GF-D8 (cell line): ENCODE measurements around the gene PLEKHH1.
"Not testable (repeated sequence)": the region's sequence is repeated elsewhere in the genome, so short reads cannot be mapped to it uniquely, and the experiment has no call there.

Experiments
- DNase-seq: peaks from one replicate; lab custom pipeline; 2025; lab: John Stamatoyannopoulos, UW

Gene PLEKHH1

DNA sequence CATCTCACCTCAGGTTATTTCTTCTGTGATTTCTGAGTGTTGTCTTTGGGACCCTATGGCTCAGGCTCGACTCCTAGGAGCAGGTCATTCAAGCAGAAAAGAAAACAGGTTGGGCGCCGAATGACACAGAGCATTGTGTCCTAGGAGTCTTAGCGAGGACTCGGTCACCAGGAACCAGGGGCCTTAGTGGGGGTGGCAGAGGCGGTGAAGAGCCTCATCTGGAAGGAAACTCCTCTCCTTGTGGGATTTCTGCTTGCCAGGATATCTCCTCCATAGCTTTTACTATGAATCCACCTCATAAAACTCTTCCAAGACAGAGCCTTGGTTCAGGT is 630 bp downstream of the PLEKHH1 start:
- no peak for DNase-seq

DNA sequence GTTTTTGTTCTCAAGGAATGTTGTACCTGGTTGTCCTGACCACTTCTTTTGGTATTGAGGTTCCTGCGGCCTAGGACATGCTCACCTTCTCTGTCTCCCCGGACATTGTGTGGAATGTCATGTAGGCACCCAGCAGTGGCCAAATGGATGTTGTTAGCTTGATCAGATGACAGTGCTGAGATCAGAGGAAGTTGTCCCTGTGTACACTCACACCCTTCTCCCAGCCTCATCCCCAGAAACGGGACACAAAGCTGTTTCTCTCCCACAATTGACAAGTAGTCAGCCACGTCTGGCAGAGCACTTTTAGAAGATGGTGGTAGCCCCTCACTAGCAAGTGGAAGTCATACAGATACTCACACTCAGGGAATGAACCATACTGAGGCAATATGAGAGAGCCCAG is 3.0 kb downstream of the PLEKHH1 start:
- no peak for DNase-seq

DNA sequence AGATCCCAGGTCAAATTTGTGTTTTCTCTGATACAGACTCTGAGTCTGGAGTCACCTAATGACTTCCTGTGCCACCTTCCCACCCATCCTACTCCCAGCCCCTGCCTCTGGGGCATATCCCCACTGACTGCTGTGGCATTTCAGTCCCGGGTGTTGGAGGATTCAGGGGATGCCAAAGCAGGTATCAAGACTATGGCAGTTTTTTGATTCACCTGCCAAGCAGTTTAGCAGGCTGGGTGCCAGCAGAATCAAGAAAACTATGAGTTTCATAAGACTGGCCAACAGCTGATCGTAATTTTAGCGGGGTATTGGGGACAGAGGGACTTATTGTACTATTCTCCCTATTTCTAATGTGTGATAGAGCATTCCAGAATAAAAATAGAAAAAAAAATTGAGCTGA is 4.6 kb downstream of the PLEKHH1 start:
- DNase-seq, result no peak

DNA sequence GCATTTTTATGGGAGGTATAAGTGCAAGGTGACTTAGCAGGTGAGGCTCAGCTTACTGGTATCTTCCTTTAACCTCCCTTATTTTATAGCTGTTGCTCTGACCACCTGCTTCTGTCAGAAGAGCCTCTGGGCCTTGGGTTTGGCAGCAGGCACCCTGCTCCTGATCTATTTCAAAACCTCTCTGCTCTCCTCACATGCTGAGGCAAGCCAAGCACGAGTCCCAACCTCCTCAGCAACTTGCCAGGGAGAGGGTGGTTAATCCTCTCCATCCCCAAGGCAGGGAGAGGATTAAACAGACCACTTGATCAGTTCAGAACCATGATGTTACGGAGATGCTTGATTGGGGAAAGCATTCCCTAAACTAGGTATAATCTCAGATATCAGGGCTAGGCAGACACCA is 5.4 kb downstream of the PLEKHH1 start:
- no peak for DNase-seq

DNA sequence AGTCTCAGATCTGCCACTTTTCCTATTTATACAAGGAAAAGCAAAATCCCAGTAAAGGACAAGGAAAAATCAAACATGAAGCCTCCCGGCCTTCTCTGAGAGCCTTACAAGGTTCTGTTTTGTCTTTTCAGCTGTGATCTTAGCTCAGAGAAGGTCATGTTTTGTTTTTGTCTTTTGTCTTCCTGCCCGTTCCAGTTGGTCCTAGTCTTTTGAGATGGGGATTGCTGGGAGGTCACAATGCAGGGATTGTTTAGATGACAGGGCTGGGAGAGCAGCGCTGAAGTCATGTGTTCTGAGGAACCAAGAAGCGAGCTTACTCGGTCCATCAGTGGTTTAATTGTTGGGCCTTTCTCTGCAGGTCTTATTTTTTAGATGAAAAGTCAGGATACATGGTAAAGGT is 6.0 kb downstream of the PLEKHH1 start:
- DNase-seq, result no peak

DNA sequence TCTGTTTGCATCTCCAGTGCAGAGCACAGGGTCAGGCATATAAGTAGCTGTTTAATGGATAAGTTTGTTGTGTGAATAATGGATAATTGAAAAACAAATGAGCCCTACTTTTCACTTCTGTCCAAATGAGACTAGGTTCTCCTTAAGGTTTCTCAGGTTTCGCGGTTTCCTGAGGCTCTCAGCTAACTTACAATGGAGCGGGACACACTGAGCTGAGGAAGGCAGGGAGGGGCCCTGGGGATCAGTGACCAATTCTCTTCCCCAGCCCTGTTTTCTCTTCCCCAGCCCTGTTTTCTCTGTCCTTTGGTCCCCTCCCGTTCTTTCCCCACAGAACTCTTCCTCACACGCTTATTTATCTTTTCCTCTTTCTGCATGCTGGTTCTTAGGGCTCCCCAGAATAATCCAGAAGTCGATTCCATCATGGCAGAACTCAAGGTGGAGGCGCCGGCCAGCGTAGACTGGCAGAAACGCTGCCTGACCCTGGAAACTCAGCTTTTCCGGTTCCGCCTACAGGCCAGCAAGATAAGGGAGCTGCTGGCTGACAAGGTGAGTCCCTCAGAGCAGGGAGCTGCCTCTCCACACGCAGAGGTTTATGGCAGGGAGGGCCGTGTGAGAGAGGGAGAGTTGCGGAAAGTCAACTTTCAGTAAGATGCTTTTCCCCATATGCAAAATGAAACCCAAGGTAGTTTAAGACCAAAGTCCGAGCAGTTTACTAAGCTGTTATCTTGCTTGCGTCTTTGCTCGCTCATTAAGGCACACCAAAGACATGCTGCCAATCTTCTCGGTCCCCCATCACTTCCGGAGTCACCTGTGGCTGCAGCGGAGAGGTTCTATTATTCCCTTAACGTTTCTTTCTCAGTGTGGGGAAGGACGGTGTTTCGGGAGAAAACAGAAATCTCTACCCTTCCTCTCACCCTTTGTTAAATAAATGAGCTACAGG is 8.6 kb downstream of the PLEKHH1 start:
- no peak for DNase-seq

DNA sequence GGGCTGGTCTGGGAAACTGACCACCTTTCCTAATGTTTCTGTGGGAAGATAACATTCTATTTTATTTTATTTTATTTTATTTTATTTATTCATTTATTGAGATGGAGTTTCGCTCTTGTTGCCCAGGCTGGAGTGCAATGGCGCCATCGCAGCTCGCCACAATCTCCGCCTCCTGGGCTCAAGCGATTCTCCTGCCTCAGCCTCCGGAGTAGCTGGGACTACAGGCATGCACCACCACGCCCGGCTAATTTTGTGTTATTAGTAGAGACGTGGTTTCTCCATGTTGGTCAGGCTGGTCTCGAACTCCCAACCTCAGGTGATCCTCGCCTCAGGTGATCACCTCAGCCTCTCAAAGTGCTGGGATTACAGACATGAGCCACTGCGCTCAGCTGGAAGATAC is 9.5 kb downstream of the PLEKHH1 start:
- not testable (repeated sequence) for DNase-seq

DNA sequence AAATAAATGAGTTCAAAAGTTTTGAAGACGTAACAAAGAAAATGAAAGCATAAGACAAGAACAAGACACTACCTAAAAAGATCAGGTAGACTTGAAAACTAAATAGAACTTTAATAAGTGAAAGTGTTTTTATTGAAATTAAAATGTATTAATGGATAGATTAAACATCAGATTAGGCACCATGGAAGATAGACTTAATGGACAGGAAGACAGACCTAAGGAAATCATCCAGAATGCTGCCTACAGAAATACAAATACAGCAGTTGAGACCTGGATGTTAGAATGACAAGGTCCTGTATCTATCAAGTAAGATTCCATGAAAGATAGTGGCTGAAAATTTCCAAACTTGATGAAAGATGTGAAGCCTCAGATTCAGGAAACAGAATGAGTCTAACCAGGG is 11.5 kb downstream of the PLEKHH1 start:
- DNase-seq, result no peak

DNA sequence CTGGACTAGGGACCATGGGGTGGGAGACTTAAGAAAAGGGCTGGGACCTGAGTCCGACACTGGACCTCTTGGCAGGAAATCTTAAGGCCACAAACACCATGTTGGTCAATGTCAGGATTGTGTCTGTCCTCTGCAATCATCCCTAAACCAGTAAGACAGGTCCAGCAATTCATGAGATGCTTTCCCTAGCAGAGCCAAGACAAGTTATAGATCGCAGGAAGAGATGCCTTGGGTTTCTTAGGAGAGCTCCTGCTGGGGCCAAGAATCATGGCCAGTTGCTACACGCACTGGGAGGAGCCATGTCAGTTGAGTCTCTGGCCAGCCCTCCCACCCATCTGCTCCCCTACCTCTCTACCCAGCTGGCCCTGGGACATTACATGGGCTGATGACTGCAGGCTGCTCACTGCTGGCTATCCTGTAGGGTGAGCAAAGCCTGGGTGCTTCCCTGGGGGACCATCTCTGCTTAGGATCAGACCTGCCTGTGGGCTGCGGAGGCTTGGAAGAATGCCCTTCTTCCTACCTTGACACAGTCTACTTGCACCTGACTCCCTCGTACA is 14.2 kb downstream of the PLEKHH1 start:
- no peak for DNase-seq

DNA sequence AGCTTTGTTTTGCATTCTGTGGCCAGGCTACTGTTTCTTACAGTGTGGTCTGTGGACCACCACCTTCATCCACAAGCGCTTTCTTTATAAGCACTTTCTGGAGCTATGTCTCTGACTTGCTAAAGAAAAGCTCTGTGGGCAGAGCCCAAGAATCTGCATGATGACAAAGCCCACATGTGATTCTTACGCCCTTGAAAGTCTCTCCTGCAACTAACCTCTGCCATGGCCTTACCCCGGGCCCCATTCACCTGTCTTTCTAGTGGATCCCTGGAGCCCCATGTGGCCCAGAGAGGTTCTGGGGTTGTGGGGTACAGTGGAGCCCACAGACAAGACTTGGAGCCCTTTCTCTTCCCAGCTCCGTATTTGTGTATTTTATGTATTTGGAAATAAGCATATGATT is 16.6 kb downstream of the PLEKHH1 start:
- no peak for DNase-seq

DNA sequence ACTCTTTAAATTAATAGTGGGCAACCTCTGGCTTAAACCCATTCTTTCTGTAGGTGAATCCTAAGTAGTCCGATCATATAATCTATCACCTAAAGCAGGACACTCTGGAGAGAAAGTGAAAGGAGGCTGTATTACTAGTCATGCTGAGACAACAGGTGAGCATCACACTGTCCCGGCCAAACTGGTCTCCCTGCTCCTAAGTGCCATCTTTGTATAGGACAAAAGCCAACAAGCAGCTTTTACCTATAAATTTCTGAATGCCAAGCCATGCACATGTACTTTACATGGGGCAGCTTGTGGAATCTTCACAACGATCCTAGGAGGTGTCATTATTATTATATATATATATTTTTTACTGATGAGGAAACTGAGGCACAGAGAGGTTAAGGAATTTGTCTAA is 18.0 kb downstream of the PLEKHH1 start:
- DNase-seq, result no peak

DNA sequence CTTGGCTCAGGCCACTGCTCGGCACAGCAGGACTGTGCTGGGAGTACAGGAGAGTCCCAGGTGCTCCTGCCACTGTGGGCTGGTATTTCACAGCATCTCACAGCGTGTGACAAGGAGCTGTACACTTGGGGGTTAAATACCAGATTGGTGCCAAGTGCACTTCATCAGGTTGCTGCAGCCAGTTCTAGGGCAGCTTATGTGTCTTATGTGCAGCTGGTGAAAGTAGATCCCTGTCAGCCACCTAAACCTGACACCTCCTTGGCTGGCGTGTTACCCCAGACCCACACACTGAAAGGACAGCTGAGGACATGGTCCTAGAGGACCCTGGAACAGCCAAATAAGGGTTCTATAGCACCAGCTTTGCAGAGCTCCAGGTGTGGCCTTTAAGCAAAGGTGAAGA is 18.9 kb downstream of the PLEKHH1 start:
- no peak for DNase-seq

DNA sequence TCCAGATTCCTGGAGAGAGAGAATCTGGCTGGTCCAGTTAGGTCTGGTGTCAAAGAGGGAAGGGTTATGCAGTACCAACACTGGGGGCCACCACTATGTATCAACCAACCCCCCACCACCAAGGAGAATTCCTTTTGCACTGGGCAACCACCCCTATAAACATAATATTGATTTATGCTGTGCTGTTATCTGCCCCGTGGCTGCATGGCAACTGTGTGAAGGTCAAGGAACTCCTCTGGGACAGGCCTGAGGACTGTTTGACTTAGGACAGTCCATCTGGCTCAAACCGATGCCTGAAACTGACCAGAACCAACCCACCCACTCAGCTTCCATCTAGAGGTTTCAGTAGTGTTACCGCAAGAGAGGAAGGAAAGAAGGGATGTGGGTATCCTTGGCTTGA is 20.5 kb downstream of the PLEKHH1 start:
- DNase-seq, result no peak

DNA sequence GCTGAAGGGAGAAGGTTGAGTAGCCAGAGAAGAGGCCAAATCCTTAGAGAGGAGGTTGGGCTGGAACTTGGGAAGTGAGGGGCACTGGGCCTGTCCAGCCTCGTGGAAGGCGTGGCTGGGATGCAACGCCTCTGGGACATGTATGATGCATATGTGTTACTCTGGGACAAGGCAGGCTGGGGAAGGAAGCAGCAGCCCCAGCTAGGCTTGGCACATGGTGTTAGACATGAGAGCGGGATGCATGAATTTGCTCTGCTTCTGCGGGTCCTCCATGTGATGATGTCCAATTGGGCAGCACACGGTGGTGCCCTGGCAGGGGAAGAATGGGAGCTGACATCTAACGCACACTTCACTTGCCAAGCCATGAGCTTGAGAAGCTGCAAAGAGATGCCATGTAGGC is 21.3 kb downstream of the PLEKHH1 start:
- DNase-seq, result no peak

DNA sequence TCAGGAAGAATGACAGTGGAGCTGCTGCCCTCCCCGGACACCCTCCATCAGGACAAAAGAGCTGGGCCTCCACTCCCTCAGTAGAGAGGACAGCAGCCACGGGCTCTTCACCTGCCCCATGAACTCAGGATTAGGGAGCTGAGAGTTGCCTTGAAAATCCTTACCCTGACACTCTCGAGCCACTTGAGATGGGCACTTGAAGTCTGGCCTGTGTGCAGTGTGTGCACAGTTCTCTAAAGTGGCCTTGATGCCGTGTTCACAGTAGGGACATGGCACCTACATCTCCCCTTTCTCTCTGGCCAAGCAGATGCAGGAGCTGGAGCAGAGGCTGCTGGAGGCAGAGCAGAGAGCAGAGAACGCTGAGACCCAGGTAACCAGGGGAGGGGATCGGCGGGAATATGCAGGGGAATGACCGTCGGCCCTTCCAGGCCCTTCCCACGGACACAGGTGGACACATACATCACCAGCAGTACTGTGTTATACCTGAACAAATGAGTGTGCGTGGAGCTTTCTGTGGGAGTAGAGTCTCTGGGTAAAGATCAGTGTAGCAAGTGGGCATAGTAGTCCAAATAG is 22.5 kb downstream of the PLEKHH1 start:
- DNase-seq, result no peak

DNA sequence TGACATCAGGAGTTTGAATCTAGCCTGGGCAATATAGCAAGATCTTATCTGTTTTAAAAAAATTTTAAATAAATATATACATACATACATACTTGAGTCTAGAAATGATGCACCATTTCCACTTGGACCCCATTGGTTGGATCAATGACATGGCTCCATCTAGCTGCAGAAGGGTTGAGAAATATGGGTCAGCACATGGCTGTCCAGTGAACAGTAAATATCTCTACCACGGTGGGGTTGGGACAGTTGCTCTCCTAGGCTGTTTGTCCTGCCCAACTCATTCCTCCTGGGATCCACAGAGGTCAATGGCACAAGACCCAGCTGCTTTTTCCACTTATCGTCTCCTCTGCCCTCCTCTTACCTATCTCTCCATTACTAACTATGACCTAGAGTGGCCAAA is 23.6 kb downstream of the PLEKHH1 start:
- DNase-seq, result no peak

DNA sequence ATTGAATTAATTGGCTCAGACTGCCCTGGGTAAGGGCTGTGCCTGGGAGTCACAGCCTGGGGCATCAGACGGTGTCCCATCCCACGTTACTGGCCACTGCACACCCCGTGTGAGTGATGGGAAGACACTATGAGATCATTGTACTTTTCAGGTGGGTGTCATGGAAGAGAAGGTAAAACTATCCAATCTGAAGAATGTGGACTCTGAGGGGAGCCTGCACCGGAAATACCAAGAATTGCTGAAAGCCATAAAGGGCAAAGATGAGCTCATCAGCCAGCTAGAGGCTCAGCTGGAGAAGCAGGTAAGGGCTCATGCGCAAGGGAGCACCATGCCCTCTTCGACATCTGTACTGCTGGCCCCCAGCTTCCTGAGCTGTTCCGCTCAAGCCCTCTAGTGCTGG is 24.0 kb downstream of the PLEKHH1 start:
- DNase-seq, result no peak

DNA sequence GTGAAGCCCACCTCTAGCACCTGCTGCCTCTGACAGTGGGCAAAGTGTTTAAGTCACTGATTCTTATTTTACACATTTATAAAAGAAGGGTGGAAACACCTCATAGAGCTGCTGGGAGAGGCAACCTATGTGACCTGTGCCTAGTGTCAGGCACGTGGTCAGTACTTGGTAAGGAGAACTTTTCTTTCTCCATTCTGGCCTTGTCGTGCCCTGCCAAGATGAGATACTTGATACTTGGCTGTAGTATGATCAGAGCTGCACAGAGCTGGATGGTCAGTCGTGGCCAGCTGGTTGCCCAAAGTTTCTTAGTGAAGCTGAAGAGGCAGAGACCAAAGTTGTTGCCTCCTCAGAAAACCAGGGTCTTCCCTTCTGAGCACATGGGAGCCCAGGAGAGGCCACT is 24.6 kb downstream of the PLEKHH1 start:
- no peak for DNase-seq

DNA sequence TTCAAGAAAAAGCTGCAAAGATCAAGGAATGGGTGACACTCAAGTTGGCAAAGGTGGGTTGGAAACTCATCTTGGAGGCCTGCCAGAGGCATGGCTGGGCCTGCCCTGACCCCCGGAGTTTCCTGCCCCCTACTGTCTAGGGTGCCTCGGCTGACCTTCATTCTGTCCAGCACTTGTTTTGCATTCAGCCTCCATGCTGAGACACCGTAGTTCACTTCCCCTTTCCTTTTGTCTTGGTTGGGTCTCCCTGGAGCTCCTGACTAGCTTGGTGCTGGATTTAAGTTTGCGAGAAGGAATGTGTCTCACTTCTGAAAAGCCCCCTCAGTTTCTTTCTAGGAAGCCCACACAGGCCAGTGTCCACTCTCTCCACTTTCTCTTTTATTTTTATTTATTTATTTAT is 26.5 kb downstream of the PLEKHH1 start:
- no peak for DNase-seq

DNA sequence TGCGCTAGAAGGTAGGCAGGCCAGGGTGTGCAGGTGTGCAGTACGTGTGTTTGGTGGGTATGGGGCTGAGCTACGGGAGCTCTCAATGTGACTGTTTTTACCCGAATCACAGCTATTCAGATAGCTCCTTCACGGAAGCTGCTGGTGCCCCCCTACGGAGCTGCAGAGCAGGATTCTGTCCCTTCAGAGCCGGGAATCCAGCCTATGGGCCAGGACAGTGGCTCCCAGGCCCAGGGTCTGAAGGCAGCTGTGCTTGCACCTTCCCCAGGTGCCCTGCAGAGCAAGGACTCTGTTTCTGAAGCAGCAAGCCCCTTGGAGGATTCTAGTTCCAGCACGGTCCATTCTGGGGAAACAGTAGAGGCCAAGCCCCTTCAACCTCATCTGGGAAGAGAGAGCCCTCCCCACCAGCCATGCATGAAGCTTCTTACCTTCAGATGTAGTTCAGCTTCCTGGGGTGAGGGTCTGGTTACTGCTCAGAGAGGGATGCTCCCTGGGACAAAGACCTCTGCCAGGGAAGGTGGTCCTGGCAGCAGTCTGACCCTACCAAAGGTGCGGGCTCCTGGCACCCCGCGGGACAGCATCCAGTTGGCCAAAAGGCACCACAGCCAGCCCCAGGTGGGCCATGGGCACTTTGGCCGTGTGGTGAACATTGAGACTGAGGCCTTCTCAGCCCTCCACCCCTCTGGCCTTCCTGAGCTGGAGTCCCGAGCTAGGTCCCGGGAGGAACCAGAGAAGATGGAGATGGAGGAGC is 29.1 kb downstream of the PLEKHH1 start:
- no peak for DNase-seq

DNA sequence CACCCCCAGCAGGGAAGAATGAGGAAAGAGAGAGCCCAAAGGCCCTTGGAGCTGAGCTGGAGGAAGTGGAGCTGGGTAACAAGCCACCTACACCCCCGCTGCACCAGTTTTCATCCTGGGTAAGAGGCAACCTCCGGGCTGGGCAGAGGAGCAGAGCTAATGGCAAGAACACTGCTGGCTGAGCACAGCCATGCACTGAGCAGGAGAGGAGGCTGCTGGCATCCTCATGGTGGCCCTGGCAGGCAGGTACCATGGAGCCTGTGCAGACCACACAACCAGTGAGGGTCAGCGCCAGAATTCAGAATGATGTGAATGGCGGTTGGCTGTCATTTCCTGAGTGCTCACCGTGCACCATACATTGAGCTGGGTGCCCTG is 29.7 kb downstream of the PLEKHH1 start:
- DNase-seq, result no peak

DNA sequence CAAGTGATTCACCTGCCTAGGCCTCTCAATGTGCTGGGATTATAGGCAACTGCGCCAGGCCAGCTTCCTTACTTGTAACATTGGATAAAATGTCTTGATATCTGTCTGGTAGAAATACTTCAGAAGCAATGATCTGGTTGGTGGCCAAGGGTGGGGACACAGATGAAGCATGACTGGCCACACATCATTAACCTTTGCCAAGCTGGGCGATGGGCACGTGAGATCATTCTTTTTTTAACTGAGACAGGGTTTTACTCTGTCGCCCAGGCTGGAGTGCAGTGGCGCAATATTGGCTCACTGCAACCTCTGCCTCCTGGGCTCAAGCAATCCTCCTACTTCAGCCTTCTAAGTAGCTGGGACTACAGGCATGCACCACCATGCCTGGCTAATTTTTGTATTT is 31.1 kb downstream of the PLEKHH1 start:
- no peak for DNase-seq

DNA sequence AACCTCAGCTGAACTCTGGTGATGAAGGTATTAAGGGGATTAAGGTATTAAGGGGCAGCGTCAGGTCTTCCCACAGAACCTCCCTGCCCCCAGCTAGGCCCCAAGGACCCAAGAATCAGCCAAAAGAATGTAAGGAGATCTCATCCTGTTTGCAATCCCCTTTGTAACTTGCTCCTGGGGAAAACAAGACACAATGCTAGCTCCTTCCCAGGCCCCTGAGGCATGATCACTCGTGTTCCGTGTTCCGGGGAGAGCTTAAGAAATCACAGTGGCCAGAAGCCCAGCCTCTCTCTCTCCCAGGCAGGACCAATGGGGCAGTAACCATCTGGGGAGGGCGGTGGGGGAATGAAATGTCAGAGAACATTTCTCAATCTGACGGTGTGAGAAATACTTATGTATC is 33.8 kb downstream of the PLEKHH1 start:
- no peak for DNase-seq
